Raji (cell line): Measurements from ENCODE around the gene ZC3H7A.

ENCODE experiments used
- POLR2A ChIP-seq: IDR thresholded peaks from 2 replicates; pipeline ENCODE4 v1.6.1; 2011; ENCODE audit warnings: low read depth, low read length, control low read depth; ENCODE audit not compliant: insufficient read depth

ZC3H7A gene

DNA sequence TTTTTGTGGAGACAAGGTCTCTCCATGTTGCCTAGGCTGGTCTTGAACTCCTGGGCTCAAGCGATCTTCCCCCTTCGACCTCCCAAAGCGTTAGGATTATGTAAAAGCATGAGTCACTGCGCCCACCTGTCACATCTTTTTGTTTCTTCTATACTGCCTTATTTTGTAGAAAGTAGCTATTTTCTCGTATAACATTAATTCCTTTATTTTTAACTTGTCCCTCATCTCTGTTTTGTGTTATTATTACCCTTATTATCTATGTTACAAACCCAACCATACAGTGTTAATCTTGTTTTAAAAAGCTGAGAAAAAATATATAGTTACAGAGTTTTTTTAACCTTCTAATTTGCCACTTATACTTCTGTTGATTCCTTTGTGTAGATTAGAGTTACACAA is 53.0 kb downstream of the ZC3H7A start:
- no peak for TF ChIP-seq POLR2A

DNA sequence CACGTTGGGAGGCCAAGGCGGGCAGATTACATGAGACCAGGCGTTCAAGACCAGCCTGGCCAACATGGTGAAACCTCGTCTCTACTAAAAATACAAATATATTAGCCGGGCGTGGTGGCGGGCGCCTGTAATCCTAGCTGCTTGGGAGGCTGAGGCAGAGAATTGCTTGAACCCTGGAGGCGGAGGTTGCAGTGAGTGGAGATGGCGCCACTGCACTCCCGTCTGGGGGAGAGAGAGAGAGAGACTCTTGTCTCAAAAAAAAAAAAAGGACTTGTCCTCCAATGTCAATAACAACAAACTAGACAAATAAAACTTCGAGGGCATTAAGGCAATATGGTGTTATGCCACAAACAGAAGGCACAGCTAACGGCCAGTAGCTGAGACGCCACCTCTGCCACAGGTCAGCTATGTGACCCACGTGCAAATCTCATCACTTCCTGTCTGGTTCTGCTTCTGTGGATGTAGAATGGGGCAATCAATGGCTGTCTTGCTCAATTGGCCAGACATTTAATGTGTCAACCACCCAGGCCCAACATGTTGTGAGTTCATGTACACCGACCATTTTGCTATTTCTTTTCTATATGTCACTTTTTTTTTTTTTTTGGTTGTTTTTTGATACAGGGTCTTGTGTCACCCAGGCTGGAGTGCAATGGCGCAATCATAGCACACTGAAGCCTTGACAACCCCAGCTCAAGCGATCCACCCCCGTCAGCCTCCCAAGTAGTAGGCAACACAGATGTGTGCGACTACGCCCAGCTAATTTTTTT is 53.6 kb downstream of the ZC3H7A start:
- TF ChIP-seq POLR2A, result peak; percentile 56

DNA sequence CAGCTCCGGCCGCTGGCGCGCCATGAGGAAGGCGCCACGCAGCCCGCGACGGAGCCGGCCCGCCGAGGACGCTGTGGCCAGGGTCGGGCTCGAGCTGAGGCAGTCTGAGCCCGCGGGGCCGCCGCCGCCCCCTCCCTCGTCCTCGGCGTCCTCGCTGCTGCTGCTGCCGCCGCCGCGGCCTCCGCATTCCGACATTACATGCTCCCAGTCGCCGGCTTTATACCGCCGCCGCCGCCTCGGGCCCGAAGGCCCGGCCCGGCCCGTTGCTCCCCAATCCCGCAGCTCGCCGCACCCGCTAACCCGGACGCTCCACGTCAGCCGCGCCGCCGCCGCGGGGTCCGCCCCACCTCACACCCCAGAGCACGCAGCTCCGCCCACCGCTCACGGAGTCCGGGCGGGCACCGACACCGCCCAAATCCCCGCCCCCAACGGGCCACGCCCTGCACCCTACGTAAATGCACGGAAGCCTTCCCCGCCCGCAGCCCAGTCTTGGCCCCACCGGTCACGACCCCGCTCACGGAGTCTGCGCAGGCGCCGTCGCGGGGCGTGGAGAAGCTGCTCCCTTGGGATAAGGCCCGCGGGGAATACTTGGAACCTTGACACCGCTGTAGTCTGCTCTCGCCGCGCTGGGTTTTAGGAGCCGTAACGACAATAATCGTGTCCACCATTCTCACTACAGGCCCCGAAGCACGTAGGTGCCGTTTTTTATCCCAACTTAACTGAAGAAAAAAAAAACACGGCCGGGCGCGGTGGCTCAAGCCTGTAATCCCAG is 54.3 kb downstream of the ZC3H7A start, which contains the start of gene TXNDC11:
Gene TXNDC11 (minus strand): TSS at position 322 of the 772 bp plus-strand sequence. CDS start 127 bp downstream, at position 195.
- TF ChIP-seq POLR2A, result peak; percentile 81

DNA sequence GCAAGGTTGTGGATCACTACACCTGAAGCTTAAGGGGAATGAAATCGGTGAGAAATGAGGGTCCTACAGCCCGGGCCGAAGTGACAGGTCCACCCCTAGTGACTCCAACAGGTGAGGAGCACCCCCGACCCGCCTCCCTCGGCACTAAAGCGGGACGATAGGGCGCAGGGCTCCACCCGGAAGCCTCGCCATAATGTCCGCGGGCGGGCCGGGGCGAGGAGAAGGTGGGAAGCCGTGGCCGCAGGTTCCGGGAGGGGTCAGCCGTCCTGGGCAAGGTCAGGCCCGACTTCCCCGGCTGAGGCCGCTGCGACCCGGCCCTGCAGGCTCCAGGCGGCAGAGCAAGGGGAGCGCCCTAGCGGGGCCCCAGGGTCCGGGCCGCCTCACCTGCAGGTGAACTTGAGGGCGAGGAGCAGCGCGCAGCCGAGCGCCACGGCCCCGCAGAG is 54.9 kb downstream of the ZC3H7A start:
- no peak for TF ChIP-seq POLR2A

DNA sequence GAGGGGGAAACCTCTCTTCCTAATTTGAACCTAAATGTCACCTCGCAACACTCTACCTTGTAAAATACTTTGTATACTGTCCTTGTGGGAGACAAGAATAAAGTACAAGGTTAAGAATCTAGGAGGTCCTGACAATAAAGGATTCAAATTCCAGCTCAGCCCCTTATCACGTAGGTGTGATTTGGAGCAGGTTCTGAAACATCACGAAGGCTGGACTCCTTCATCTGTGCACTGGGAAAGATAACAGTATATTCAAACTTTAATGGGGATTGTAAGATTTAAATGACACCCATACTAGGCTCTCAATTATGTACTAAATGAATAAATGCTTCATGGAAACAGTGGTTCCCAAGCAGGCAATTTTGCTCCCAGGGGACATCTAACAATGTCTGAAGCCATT is 56.5 kb downstream of the ZC3H7A start:
- no peak for TF ChIP-seq POLR2A

DNA sequence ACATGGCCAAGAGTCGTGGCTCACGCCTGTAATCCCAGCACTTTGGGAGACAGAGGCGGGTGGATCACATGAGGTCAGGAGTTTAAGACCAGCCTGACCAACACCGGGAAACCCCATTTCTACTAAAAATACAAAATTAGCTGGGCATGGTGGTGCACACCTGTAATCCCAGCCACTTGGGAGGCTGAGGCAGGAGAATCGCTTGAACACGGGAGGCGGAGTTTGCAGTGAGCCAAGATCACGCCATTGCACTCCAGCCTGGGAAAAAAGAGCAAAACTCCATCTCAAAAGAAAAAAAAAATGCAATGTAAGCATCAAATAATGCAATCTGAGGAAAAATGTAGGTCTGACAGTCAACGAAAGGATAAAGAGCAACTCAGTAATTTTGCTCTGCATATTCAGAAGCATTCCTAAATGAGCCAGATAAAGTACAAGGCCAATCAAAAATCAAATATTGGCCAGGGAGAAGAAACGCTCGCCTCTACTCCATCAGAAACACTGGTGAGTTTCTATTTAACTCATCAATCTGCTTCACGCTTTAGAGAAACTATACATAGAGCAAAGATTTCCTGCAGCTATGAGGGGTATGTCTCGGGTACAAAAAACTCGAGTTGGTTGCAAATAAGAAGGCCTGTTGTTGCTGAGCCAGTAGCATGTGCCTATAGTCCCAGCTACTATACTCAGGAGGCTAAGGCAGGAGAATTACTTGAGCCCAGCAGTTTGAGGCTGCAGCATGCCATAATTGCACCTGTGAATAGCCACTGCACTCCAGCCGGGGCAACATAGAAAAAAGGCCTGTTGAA is 58.1 kb downstream of the ZC3H7A start:
- no peak for TF ChIP-seq POLR2A

DNA sequence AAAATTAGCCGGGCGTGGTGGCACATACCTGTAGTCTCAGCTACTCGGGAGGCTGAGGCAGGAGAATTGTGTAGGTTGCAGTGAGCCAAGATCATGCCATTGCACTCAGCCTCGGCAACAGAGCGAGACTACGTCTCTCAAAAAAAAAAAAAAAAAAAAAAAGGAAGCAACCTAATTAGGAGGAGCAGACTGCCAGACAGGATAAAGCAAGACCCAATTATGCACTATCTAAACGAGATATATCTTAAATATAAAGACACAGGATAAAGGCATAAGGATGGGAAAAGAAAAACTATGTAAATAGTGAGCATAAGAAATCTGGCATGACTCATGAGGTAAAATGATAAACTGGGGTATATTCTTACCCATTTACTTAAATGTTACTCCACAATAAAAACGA is 59.3 kb downstream of the ZC3H7A start:
- no peak for TF ChIP-seq POLR2A

DNA sequence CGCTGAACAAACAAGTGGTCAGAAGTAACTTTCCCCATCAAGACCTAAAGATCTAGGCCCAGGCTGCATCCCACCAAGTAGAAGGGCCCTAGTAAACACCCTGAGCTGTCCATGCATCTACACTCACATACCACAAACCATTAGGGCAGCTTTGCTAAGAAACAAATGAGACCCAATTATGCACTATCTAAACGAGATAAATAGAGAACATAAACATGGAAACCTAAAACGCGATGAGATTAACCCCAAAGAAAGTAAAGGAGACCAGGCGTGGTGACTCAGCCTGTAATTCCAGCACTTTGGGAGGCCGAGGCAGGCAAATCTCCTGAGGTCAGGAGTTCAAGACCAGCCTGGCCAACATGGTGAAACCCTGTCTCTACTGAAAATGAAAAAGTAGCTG is 60.2 kb downstream of the ZC3H7A start:
- no peak for TF ChIP-seq POLR2A

DNA sequence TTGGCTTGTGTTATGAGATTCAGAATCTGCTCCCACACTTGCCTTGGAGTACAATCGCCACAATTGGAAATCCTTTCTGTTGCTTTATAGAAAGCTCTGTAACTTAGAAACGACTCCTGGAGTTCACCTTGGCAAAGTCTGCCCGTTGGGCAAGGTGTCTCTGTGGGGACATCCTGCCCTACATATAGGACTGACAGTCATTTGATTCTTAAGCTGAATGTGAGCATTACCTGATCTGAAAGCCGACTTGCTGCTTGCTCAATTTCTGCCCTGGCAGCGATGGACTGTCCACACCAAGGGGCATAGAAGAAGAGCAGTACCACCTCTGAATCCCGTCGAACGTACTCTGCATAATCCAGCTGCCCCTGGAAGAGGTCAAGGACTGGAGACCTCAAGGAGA is 61.3 kb downstream of the ZC3H7A start:
- TF ChIP-seq POLR2A, result no peak

DNA sequence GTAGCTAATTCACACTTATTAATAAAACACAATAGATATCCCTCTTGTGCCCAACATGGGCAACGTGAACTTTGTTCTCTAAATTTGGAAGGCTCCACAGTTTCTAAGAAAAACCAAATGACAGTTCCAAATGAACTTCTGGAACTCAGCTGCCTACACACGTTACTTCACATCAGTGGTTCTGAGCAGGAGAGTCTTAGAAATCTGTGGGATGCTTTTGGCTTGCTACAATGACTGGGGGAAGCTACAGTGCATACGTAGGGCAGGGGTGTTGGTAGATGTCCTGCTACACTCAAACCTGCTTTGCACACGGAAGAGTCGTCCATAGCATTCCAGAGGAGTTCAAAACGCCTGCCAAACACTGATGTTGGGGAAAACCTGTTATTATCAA is 62.4 kb downstream of the ZC3H7A start:
- no peak for TF ChIP-seq POLR2A

DNA sequence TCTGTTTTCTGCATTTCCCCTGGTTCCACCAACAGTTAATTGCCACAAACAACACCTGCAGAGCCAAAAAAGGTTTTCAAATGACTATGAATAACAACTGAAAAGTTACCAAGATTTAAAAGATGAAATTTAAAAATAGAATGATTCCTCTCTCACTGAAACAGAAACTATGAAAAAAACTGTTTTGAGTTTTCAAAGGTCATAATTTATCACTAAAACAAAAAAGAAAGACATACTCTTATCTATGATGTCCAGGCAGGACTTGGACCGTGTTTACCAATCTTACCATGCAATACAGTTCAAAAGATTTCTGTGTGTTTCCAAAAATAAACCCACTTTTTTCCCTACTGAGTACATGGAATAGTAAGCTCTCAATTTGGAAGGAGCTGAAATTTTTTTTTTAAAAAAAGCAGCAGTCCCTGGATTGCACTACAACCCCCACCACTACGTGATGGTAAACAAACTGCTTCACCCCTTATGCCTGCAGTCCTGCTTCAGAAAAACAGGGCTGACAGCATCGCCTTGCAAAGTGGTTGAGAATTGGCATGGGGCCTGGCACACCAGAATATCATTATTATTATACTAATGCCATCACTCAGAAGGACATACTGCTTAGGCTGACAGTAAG is 62.9 kb downstream of the ZC3H7A start:
- TF ChIP-seq POLR2A, result no peak

DNA sequence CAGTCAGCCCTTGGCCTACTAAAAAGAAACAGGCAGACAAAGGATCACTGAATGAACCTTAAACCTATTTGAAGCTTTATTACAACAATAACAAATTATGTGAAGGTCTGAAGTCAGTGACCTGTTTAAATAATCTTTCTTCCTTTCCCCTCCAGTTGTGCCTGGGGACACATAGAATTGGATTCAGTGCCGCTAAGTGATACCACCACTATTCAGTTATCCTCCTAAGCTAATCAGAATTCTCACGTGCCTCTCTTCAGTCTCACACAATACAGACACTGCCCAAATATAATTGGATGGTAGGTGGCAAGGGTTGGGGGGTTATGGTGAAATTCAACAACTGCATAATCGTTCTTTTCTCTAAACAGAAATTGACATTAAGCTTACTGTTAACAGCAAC is 65.8 kb downstream of the ZC3H7A start:
- no peak for TF ChIP-seq POLR2A

DNA sequence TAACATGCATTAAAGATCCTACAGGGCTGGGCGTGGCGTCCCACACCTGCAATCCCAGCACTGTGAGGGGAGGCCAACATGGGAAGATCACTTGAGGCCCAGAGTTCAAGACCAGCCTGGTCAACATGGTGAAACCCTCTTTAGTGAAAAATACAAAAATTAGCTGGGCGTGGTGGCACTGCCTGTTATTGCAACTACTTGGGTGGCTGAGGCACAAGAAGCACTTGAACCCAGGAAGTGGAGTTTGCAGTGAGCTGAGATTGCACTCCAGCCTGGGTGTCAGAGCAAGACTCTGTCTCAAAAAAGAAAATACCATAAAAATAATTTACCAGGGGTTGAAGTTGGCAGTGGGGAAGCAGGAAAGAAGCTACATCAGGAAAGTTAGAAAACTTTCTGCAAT is 67.3 kb downstream of the ZC3H7A start:
- TF ChIP-seq POLR2A, result no peak

DNA sequence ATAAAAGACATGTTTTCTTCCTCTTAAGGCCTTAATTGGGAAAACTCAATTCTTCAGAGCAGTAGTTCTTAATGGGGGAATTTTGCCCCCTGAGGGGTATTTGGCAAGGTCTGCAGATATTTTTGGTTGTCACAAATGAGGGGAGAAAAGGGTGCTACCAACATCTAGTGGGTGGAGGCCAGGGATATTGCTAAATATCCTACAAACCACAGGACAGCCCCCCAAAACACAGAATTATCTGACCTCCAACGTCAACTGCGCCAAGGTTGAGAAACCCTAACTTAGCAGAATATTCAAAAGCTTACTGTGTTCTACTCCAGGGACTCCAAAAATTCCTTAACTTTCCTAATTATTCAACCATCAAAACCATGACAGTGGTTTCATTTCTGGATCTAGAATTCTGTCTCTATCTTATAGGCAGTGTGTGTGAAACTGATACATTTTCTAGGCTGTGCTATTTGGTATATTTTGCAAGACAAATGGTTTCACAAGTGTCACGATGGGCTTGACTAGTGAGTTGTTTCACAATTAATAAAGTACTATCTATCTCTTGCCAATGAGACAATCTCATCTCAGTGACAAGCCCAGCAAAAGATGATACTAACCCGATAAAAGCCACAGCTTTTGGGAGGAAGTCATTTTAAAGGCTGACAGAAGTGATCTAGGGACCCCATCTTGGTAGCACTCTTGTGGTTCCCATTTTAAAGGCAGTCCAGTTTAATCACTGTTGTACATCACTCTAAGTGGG is 69.1 kb downstream of the ZC3H7A start:
- no peak for TF ChIP-seq POLR2A

DNA sequence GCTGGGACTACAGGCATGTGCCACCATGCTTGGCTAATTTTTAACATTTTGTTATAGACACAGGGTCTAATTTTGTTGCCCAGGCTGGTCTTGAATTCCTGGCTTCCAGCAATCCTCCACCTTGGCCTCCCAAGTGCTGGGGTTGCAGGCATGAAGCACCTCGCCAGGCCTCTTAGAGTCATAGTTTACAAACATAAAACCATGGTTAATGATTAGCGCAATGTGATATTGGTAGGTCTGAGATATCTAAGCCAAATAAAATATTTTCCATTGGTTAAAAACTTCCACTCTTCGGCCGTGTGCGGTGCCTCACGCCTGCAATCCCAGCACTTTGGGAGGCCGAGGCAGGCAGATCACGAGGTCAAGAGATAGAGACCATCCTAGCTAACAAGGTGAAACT is 71.0 kb downstream of the ZC3H7A start:
- TF ChIP-seq POLR2A, result no peak

DNA sequence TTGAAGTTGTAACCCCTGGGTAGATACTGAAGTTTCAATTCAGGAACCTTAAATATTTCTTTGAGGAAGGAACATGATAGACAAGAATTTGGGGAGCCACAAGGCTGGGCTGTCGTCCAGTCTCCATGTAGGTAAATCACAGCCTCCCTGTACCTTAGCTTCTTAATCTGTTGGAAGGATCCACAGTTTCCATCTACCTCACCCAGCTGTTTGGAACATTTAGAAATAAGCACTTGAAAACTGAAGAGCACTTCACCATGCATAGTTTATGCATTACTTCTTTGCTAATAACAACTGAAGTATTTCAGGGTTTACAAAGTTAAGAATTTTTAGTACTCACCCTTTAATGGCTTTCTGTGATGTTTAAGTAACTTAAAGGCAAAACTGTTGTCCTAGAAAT is 71.6 kb downstream of the ZC3H7A start:
- TF ChIP-seq POLR2A, result no peak
